SK-N-MC (cell line): ENCODE data around the gene GEMIN5.

Experiments used
- EZH2 ChIP-seq: fragments of 200-600 bp; sonication (generic); IDR thresholded peaks from one replicate; pipeline ENCODE4 v1.6.1; 2017; ENCODE audit warnings: antibody characterized with exemption
- POLR2AphosphoS5 ChIP-seq: IDR thresholded peaks from 2 replicates; pipeline ENCODE4 v1.6.1; 2012; ENCODE audit warnings: mild to moderate bottlenecking, low read depth, low read length, borderline replicate concordance

DNA sequence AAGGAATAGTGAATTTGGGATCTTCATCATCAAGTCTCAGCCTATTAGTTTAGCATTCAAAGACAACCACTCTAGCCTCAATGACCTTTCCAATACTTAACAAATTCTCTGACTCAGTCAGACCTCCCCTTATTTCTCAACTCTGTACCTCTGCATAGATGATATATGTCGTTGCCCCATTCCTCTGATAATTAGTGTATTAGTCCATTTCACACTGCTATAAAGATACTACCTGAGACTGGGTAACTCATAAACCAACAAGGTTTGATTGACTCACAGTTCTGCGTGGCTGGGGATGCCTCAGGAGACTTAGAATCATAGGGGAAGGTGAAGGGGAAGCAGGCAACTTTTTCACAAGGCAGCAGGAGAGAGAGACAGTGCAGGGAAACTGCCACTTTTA, 11.8 kb upstream of the GEMIN5 start:
- TF ChIP-seq POLR2AphosphoS5 (no peak), EZH2 (no peak)
